NB4 (cell line): ENCODE results near the gene EFCAB6.

Source experiments
- DNase-seq: peaks from one replicate; pipeline ENCODE4 v3.0.0; 2010; ENCODE audit warnings: low read depth
- H3K4me3 ChIP-seq: one replicate; pipeline ENCODE4 v1.5.1; 2011; ENCODE audit warnings: mild to moderate bottlenecking, low read depth, low read length, moderate library complexity
- MYC ChIP-seq: IDR thresholded peaks from 2 replicates; pipeline ENCODE4 v1.6.1; 2011; ENCODE audit warnings: low read depth, low read length
- POLR2A ChIP-seq: IDR thresholded peaks from 2 replicates; pipeline ENCODE4 v1.6.1; 2011; ENCODE audit warnings: mild to moderate bottlenecking; ENCODE audit not compliant: insufficient read length; ENCODE audit errors: extremely low read depth
- TF ChIP-seq, protein P1 (sequence below): IDR thresholded peaks from one replicate; pipeline ENCODE4 v1.5.1; 2012; ENCODE audit warnings: low read depth, low read length
- TF ChIP-seq, protein P2 (sequence below): IDR thresholded peaks from 2 replicates; pipeline ENCODE4 v1.6.1; 2011; ENCODE audit warnings: low read depth, low read length

The EFCAB6 gene

DNA sequence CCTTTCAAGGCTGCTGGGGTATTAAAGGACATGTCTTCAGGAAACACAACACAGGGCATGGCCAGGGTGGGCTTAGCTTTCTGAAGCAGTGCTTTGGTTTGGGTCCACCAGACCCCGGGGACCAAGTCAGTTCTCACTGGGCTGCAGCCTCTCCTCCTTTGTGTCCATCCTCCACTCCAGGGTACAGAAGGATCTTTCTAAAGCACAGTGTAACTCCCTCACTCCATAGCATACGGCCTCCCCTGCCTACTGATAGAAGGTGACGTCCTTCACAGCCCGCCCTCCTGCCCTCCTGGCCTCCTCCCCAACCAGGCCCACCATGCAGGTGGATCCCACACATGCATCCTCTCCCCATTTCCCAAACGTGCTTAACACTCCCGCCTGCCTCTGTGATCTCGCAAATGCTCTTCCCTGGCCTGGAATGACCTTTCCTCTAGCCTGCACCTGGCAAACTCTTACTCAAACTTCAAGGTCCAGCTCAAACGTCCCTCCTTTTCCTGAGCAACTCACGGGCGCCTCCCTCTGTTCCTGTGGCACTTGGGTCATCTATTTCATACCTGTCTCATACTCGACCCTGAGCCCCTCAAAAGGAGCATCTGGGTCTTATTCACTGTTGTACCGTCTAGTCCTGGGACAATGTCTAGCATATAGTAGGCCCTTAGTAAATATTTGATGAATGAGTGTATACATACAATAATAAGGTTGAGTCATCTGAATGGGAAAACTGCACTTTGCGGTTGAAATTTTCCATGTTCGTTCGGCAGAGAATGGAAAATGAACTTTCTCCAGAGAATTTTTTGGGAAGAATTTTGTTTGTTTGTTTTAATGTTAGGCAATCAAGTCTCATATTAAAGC is 187.7 kb downstream of the EFCAB6 start:
- TF ChIP-seq, protein P1, sequence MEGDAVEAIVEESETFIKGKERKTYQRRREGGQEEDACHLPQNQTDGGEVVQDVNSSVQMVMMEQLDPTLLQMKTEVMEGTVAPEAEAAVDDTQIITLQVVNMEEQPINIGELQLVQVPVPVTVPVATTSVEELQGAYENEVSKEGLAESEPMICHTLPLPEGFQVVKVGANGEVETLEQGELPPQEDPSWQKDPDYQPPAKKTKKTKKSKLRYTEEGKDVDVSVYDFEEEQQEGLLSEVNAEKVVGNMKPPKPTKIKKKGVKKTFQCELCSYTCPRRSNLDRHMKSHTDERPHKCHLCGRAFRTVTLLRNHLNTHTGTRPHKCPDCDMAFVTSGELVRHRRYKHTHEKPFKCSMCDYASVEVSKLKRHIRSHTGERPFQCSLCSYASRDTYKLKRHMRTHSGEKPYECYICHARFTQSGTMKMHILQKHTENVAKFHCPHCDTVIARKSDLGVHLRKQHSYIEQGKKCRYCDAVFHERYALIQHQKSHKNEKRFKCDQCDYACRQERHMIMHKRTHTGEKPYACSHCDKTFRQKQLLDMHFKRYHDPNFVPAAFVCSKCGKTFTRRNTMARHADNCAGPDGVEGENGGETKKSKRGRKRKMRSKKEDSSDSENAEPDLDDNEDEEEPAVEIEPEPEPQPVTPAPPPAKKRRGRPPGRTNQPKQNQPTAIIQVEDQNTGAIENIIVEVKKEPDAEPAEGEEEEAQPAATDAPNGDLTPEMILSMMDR = no peak
- no peak for TF ChIP-seq POLR2A
- no peak for TF ChIP-seq MYC
- TF ChIP-seq, protein P2, sequence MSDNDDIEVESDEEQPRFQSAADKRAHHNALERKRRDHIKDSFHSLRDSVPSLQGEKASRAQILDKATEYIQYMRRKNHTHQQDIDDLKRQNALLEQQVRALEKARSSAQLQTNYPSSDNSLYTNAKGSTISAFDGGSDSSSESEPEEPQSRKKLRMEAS = no peak
- no peak for DNase-seq
- H3K4me3 ChIP-seq = no peak overlapping the region

DNA sequence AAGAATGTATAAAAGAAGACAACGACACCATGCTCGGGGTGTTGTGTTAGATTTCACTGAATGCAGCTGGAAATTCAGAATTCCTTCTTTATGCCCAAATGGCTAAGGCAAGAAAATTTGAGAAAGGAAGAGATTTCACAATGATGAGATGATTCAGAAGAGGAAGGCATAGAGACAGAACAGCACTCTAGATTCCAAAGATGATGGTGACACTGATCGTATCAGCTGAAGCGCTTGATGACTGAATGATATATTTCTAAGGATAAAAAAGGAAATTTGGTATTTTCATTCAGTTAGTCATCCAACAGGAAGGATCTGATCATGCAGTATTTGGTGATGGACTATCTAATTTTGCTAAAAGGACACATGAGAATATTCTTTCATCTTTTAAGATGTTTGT is 189.2 kb downstream of the EFCAB6 start:
- TF ChIP-seq, protein P1 = no peak
- TF ChIP-seq POLR2A = no peak
- no peak for TF ChIP-seq MYC
- TF ChIP-seq, protein P2 = no peak
- DNase-seq = no peak
- H3K4me3 ChIP-seq = no peak overlapping the region

DNA sequence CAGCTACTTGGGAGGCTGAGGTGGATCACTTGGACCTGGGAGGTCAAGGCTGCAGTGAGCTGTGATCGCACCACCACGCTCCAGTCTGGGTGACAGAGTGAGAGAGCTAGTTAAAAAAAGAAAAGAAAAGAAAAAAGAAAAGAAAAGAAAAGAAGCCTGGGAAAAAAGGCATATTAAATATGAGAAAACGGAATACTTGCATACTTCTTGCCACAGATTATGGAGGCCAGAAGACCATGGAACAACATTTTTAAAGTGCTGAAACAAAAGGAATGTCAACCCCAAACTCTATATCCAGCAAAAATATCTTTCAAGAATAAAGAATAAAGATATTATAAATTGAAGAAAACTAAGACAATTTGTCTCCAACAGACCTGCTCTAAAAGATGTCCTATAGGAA is 191.9 kb downstream of the EFCAB6 start:
- no peak overlapping the region for H3K4me3 ChIP-seq
- DNase-seq = no peak
- TF ChIP-seq, protein P1 = no peak
- TF ChIP-seq POLR2A (no peak), MYC (no peak)
- TF ChIP-seq, protein P2 = no peak

DNA sequence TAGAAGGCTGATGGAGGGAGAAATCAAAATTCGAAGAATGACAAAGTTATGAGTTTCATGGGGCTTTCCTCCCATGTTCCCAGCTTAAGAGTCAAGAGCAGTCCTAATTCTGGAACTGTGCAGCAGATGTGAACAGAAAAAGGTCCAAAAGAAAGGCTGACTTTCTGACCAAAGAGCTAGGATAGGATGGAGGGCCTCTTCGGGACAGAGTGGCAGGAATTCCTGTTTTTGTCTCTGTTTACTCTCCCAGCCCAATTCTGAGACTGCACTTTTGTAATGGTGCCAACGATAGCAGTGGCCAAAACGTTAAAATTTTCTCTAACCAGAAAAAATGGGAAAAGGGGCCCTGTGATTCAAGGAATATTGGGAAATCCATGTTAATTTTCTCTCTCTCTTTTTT is 193.6 kb downstream of the EFCAB6 start:
- DNase-seq = no peak
- TF ChIP-seq, protein P1 = no peak
- TF ChIP-seq POLR2A = no peak
- TF ChIP-seq, protein P2 = no peak
- TF ChIP-seq MYC = no peak
- H3K4me3 ChIP-seq = no peak overlapping the region

DNA sequence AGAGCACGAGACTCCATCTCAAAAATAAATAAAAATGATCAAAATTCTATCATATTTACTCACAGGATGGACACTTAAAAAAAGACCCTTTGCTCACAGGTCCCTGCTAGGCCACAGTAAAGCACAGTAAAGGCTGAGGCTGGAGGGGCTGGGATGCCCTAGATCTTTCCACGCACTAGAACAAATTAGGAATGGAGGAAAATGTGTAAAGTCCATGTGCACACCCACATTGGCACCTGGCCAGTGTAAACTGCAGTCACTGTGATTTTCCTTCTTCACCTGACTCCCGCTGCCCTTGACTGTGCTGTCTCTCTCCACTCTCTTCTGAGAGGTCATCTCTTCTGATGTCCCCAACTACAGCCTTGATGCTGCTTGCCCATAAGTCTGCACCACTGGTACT is 195.5 kb downstream of the EFCAB6 start:
- no peak for TF ChIP-seq POLR2A
- no peak for TF ChIP-seq MYC
- TF ChIP-seq, protein P1 = no peak
- TF ChIP-seq, protein P2 = no peak
- H3K4me3 ChIP-seq = no peak overlapping the region
- DNase-seq = no peak
